Left ventricle myocardium inferior (tissue), 1 donor: ENCODE measurements around the gene B3GALT2. TPM values are rescaled to one million over a fixed set of nuclear protein-coding genes. Genes with fewer than 3 reads are reported as not detected.
A peak's percentile ranks its signal among the peaks of the same experiment; 100 is the strongest.

ENCODE experiments used
- DNase-seq: peaks from one replicate; pipeline ENCODE4 v3.0.0-alpha.2; 2020
- H3K27ac ChIP-seq: fragments of 200-600 bp; replicated peaks from 2 replicates; pipeline ENCODE4 v1.8.0; 2021
- H3K27me3 ChIP-seq: fragments of 200-600 bp; 2 replicates; pipeline ENCODE4 v1.8.0; 2021; ENCODE audit warnings: low read depth
- H3K36me3 ChIP-seq: fragments of 200-600 bp; 2 replicates; pipeline ENCODE4 v1.8.0; 2021
- H3K4me1 ChIP-seq: fragments of 200-600 bp; 2 replicates; pipeline ENCODE4 v1.8.0; 2021
- H3K4me3 ChIP-seq: fragments of 200-600 bp; 2 replicates; pipeline ENCODE4 v1.8.0; 2021; ENCODE audit warnings: mild to moderate bottlenecking, moderate library complexity
- H3K9me3 ChIP-seq: fragments of 200-600 bp; replicated peaks from 2 replicates; pipeline ENCODE4 v1.8.0; 2021
- intact Hi-C: fragments of 100-400 bp; cut with micrococcal nuclease; formaldehyde crosslinking; loops from one replicate; pipeline ENCODE4 v1.11.0; 2022
- total RNA-seq: library from RNA; stranded (reverse); fragmentation: NEBNext Ultra II Directional; extraction: Animal tissue kit (Norgen Biotek cat#: 25700); gene quantifications from one replicate; pipeline ENCODE4 v1.2.1, GENCODE V29; 2021
- TF ChIP-seq, protein P1 (sequence below): fragments of 200-600 bp; IDR thresholded peaks from 2 replicates; pipeline ENCODE4 v1.8.0; 2021; ENCODE audit warnings: antibody characterized with exemption, mild to moderate bottlenecking, borderline replicate concordance
- donor health status: DM: no; HTN: yes; CAD: no; lungs with severe emphysema.

B3GALT2 gene
- total RNA-seq, 1 donor from 2014 or later = 77.2 TPM

DNA sequence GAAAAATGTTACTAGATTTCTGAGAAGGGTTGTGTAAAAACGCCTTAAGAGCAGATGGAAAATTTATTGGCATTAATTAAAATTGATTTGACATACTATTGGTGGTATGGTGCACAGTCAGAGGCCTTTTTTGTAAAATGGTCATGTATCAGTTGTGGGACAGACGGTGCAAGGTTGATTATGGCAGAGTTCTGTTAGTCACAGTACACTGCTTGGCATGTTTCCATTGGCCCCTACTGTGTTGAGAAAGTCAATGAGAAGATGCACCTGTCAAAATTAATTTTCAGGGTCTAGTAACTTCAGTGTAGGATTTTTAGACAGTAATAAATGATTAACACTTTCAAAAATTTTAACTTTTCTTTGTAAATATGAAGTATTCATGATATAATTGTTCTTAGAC lies 4.4 kb downstream of the B3GALT2 start:
- no peak for DNase-seq
- TF ChIP-seq, protein P1, sequence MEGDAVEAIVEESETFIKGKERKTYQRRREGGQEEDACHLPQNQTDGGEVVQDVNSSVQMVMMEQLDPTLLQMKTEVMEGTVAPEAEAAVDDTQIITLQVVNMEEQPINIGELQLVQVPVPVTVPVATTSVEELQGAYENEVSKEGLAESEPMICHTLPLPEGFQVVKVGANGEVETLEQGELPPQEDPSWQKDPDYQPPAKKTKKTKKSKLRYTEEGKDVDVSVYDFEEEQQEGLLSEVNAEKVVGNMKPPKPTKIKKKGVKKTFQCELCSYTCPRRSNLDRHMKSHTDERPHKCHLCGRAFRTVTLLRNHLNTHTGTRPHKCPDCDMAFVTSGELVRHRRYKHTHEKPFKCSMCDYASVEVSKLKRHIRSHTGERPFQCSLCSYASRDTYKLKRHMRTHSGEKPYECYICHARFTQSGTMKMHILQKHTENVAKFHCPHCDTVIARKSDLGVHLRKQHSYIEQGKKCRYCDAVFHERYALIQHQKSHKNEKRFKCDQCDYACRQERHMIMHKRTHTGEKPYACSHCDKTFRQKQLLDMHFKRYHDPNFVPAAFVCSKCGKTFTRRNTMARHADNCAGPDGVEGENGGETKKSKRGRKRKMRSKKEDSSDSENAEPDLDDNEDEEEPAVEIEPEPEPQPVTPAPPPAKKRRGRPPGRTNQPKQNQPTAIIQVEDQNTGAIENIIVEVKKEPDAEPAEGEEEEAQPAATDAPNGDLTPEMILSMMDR = no peak
- peaks cover 86% of the 10 kb centered on the region for H3K4me1 ChIP-seq

GRCh38 chr1:193181536-193181935 lies 4.9 kb downstream of the B3GALT2 start:
- TF ChIP-seq, protein P1 = no peak
- H3K9me3 ChIP-seq = no peaks in the 10 kb centered on the region
- no peaks in the 10 kb centered on the region for H3K27me3 ChIP-seq
- H3K36me3 ChIP-seq = no peaks in the 10 kb centered on the region
- H3K27ac ChIP-seq = peak overlapping the region; percentile 59
- peak overlapping the region; percentile 65 for H3K4me3 ChIP-seq
- intact Hi-C loops = loop anchor here (10.0 kb wide), 1 partner anchor 1113 kb away; no protein-coding TSS in a partner anchor
- H3K4me1 ChIP-seq = peaks cover 85% of the 10 kb centered on the region
- no peak for DNase-seq

More for the DNA sequence above, 4.4 kb downstream of the B3GALT2 start:
- intact Hi-C loops = loop anchor here (10.0 kb wide), 1 partner anchor 1113 kb away; no protein-coding TSS in a partner anchor
- Histone ChIP-seq H3K9me3 (no peaks in the 10 kb centered on the region), H3K4me3 (peak overlapping the region; percentile 65), H3K36me3 (no peaks in the 10 kb centered on the region), H3K27ac (peak overlapping the region; percentile 59), H3K27me3 (no peaks in the 10 kb centered on the region)

GRCh38 chr1:193179094-193179493 lies 7.3 kb downstream of the B3GALT2 start:
- intact Hi-C loops = no loop called here
- H3K27ac ChIP-seq = no peak overlapping the region
- TF ChIP-seq, protein P1 = no peak
- H3K4me1 ChIP-seq = peaks cover 68% of the 10 kb centered on the region
- H3K36me3 ChIP-seq = no peaks in the 10 kb centered on the region
- peak overlapping the region; percentile 65 for H3K4me3 ChIP-seq
- H3K27me3 ChIP-seq = no peaks in the 10 kb centered on the region
- no peak for DNase-seq
- H3K9me3 ChIP-seq = no peaks in the 10 kb centered on the region

DNA sequence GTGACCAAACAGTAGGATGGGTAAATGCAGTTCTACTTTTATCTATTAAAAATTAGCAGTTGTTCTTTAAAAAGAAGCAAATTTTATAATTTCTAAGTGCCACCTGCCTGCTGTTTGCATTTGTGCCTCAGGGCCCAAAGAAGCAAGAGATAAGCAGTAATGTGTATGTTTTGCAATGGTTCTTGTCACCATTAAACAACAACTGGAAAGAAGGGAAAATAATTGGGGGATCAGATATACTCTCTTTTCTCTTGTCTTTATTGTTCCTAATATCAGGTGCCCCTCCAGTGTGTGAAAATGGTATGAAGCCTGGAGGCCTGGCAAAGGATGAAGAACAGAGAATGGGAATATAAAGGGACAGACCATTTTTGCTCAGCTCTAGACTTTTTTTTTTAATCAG lies 9.6 kb downstream of the B3GALT2 start:
- intact Hi-C loops = no loop called here
- Histone ChIP-seq H3K27ac (no peak overlapping the region), H3K4me1 (peaks cover 47% of the 10 kb centered on the region), H3K36me3 (no peaks in the 10 kb centered on the region), H3K4me3 (no peak overlapping the region), H3K9me3 (no peaks in the 10 kb centered on the region), H3K27me3 (no peaks in the 10 kb centered on the region)
- DNase-seq = no peak
- TF ChIP-seq, protein P1 = no peak

DNA sequence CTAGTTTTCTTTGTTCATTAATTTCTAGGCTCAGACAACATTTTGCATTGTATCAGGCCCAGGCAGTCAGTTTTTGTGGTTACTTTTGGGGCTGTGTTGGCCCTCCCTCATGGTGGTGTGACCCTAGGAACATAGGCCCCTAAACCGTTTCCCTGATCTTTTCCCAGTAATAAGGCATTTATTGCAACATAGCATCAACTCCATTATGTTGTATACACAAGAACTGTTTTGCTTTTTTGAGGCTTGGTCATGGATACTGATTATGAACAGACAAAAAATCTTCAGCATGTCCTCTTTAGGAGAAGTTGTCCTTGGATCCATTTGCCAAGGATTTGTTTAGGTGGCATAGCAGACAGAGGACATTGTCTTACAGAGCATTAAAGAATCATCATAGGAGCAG lies 10.3 kb downstream of the B3GALT2 start:
- H3K4me3 ChIP-seq = no peak overlapping the region
- H3K27me3 ChIP-seq = no peaks in the 10 kb centered on the region
- H3K27ac ChIP-seq = no peak overlapping the region
- intact Hi-C loops = no loop called here
- H3K4me1 ChIP-seq = peaks cover 41% of the 10 kb centered on the region
- TF ChIP-seq, protein P1 = no peak
- no peaks in the 10 kb centered on the region for H3K9me3 ChIP-seq
- no peak for DNase-seq
- H3K36me3 ChIP-seq = no peaks in the 10 kb centered on the region
